K562 (cell line): ENCODE results near the gene CBFA2T2. TPM values are rescaled to one million over a fixed set of nuclear protein-coding genes. Genes with fewer than 3 reads are reported as not detected.

Experiments used
- ATF3 ChIP-seq, 2 experiments: fragments of 450-650 bp in 1 of 2; sonication (generic) in 1 of 2; formaldehyde crosslinking in 1 of 2; IDR thresholded peaks in 1 of 2; conservative IDR thresholded peaks in 1 of 2; 2 replicates each; pipeline versions ENCODE4 v1.6.1 to v1.8.1; 2016 to 2023; ENCODE audit warnings: mild to moderate bottlenecking in 2 of 2, moderate library complexity in 2 of 2, inconsistent platforms in 1 of 2, missing genetic modification reagents in 1 of 2
- BRCA1 ChIP-seq, 2 experiments: fragments of 450-650 bp in 1 of 2; sonication (generic) in 1 of 2; formaldehyde crosslinking in 1 of 2; IDR thresholded peaks; 2 replicates each; pipeline versions ENCODE4 v1.5.0 to v1.6.1; 2017 to 2020; ENCODE audit warnings: mild to moderate bottlenecking in 1 of 2, missing genetic modification reagents in 1 of 2
- CBX1 ChIP-seq: sonication (generic); IDR thresholded peaks from 2 replicates; pipeline ENCODE4 v1.6.1; 2016; ENCODE audit warnings: antibody characterized with exemption, low read depth, mild to moderate bottlenecking
- CHCHD3 ChIP-seq: fragments of 250-450 bp; sonication (Bioruptor Pico); IDR thresholded peaks from 2 replicates; pipeline ENCODE4 v2.1.2; 2022; ENCODE audit warnings: mild to moderate bottlenecking
- CREM ChIP-seq: IDR thresholded peaks from 2 replicates; pipeline ENCODE4 v1.6.1; 2014; ENCODE audit warnings: antibody characterized with exemption, low read depth
- ELK3 ChIP-seq: fragments of 450-650 bp; formaldehyde crosslinking; IDR thresholded peaks from 2 replicates; pipeline ENCODE4 v1.4.0; 2020; ENCODE audit warnings: mild to moderate bottlenecking
- HMBOX1 ChIP-seq: sonication (generic); IDR thresholded peaks from 2 replicates; pipeline ENCODE4 v1.6.1; 2016
- MAFF ChIP-seq: IDR thresholded peaks from 2 replicates; pipeline ENCODE4 v1.6.1; 2012; ENCODE audit warnings: low read length, improper control_type of control experiment
- MTA3 ChIP-seq: fragments of 450-650 bp; formaldehyde crosslinking; IDR thresholded peaks from 2 replicates; pipeline ENCODE4 v1.6.1; 2017; ENCODE audit warnings: mild to moderate bottlenecking, borderline replicate concordance
- NRF1 ChIP-seq, 2 experiments: fragments of 450-650 bp; IDR thresholded peaks in 1 of 2; conservative IDR thresholded peaks in 1 of 2; 2 replicates each; pipeline ENCODE4 v1.6.1; 2014; ENCODE audit warnings: mild to moderate bottlenecking in 2 of 2
- PHB ChIP-seq: fragments of 250-450 bp; sonication (Bioruptor Pico); IDR thresholded peaks from 2 replicates; pipeline ENCODE4 v1.5.0; 2021
- POLR2A ChIP-seq: fragments of 450-650 bp; conservative IDR thresholded peaks from 2 replicates; pipeline ENCODE4 v1.6.1; 2016
- RBM14 ChIP-seq: fragments of 200-400 bp; formaldehyde crosslinking; IDR thresholded peaks from 2 replicates; pipeline ENCODE4 v1.6.1; 2018; ENCODE audit warnings: low read depth, mild to moderate bottlenecking, low read length, moderate library complexity, borderline replicate concordance; ENCODE audit not compliant: insufficient read depth
- SIN3A ChIP-seq, 2 experiments: fragments of 150-350 bp in 1 of 2; IDR thresholded peaks; 2 replicates each; pipeline ENCODE4 v1.6.1; 2011 to 2016; ENCODE audit warnings: borderline replicate concordance in 2 of 2, low read depth in 2 of 2, low read length in 2 of 2, mild to moderate bottlenecking in 2 of 2, moderate library complexity in 2 of 2; ENCODE audit not compliant: control insufficient read depth in 1 of 2
- TFAM ChIP-seq: fragments of 250-450 bp; sonication (Bioruptor Pico); conservative IDR thresholded peaks from 2 replicates; pipeline ENCODE4 v1.5.0; 2021; ENCODE audit warnings: mild to moderate bottlenecking, moderate library complexity
- THRA ChIP-seq: fragments of 450-650 bp; IDR thresholded peaks from 2 replicates; pipeline ENCODE4 v1.6.1; 2017; ENCODE audit warnings: mild to moderate bottlenecking, moderate library complexity
- TRIM25 ChIP-seq: fragments of 450-650 bp; IDR thresholded peaks from 2 replicates; pipeline ENCODE4 v1.7.0; 2016; ENCODE audit warnings: borderline replicate concordance
- YBX1 ChIP-seq: fragments of 450-650 bp; IDR thresholded peaks from 2 replicates; pipeline ENCODE4 v1.7.1; 2016; ENCODE audit warnings: mild to moderate bottlenecking
- ZNF212 ChIP-seq: fragments of 450-650 bp; formaldehyde crosslinking; IDR thresholded peaks from 2 replicates; pipeline ENCODE4 v1.4.0; 2020; ENCODE audit warnings: mild to moderate bottlenecking
- ZNF764 ChIP-seq: fragments of 250-450 bp; sonication (Bioruptor Pico); IDR thresholded peaks from 2 replicates; pipeline ENCODE4 v1.4.0; 2020; ENCODE audit warnings: low read depth, mild to moderate bottlenecking, moderate library complexity
- ZZZ3 ChIP-seq: fragments of 450-650 bp; IDR thresholded peaks from 2 replicates; pipeline ENCODE4 v1.6.1; 2016; ENCODE audit warnings: antibody characterized with exemption, mild to moderate bottlenecking, moderate library complexity
- polyA plus RNA-seq, 8 experiments: library from polyadenylated mRNA; depleted of rRNA in 4 of 8; stranded (reverse) in 5 of 8; unstranded in 3 of 8; fragments of >200 nt; fragmentation: Nextera tagmentation in 2 of 8; fragmentation: Illumina TruSeq in 1 of 8; extraction: Ambion mirVana in 2 of 8; extraction: Trizol in 1 of 8; gene quantifications; 2 replicates each; pipeline versions ENCODE4 v1.2.1 to v1.2.3, GENCODE V29; 2011 to 2014; ENCODE audit warnings: inconsistent platforms in 1 of 8, missing spikeins in 1 of 8
- total RNA-seq, 7 experiments: library from RNA; depleted of rRNA in 6 of 7; stranded (reverse); fragments of >200 nt in 6 of 7; fragmentation: Illumina TruSeq in 2 of 7; extraction: Trizol in 2 of 7; gene quantifications; 2 replicates each; pipeline versions ENCODE4 v1.2.1 to v1.2.3, GENCODE V29; 2011 to 2021; ENCODE audit warnings: low replicate concordance in 1 of 7

Gene CBFA2T2
- total and polyA plus RNA-seq, 9 of the 15 experiments (the other 6 are each of a cell fraction or from before 2014, with no cell fraction given) = 0.27 to 9.6 (median 5.8) TPM

GRCh38 chr20:33663161-33664084, 173.5 kb downstream of the CBFA2T2 start (continued):
- TF ChIP-seq ZNF212 (CRISPR knock-in tag) (no peak), CREM (peak; percentile 56; the same call in 1 of the 2 replicates), MTA3 (no peak), YBX1 (no peak), MAFF (no peak), NRF1 (conservative IDR thresholded peaks at IDR 0.05 in 1 of 2, IDR thresholded peaks at IDR 0.05 in 1 of 2) (peak; percentile 67 to 70), ELK3 (no peak), HMBOX1 (no peak), TFAM (CRISPR knock-in tag) (no peak), ZNF764 (CRISPR knock-in tag) (no peak), SIN3A (IDR thresholded peaks at IDR 0.05; ENCODE audit: borderline replicate concordance in 2 of 2, control insufficient read depth in 1 of 2, low read depth in 2 of 2, low read length in 2 of 2) (peak in 1 of 2 experiments; percentile 43; a peak in 1 of 4 replicates), RBM14 (no peak), TRIM25 (no peak), BRCA1 (IDR thresholded peaks at IDR 0.05) (no peak), BRCA1 (CRISPR knock-in tag; IDR thresholded peaks at IDR 0.05) (no peak), ZZZ3 (no peak), ATF3 (IDR thresholded peaks at IDR 0.05) (no peak), ATF3 (CRISPR knock-in tag; conservative IDR thresholded peaks at IDR 0.05) (no peak), POLR2A (peak; percentile 83), THRA (no peak), PHB (CRISPR knock-in tag) (no peak), CHCHD3 (CRISPR knock-in tag) (no peak), CBX1 (peak; percentile 67; the same call in 1 of the 2 replicates)
